HG02938 (cell line): ENCODE data around the gene JMJD1C.
A peak's percentile ranks its signal among the peaks of the same experiment; 100 is the strongest.
"Not testable (repeated sequence)": the region's sequence is repeated elsewhere in the genome, so short reads cannot be mapped to it uniquely, and the experiment has no call there.

ENCODE experiments used
- ATAC-seq: cut with Tn5 transposase; IDR thresholded peaks from one replicate; pipeline ENCODE4 v1.9.1; 2021; ENCODE audit warnings: mild to moderate bottlenecking, moderate library complexity; ENCODE audit not compliant: unreplicated experiment

The JMJD1C gene

GRCh38 chr10:63308628-63309027 is 157.1 kb downstream of the JMJD1C start:
- no peak for ATAC-seq

- no peak for ATAC-seq
These were observed 161.6 kb downstream of the JMJD1C start for GRCh38 chr10:63304146-63304545.

GRCh38 chr10:63300801-63301200 is 165.0 kb downstream of the JMJD1C start:
- no peak for ATAC-seq

- no peak for ATAC-seq
These were observed 167.8 kb downstream of the JMJD1C start for GRCh38 chr10:63297941-63298340.

GRCh38 chr10:63294781-63295180 is 171.0 kb downstream of the JMJD1C start:
- ATAC-seq, result no peak

GRCh38 chr10:63292847-63293246 is 172.9 kb downstream of the JMJD1C start:
- ATAC-seq, result not testable (repeated sequence)

- no peak for ATAC-seq
These were observed 177.6 kb downstream of the JMJD1C start for GRCh38 chr10:63288170-63288569.

- peak; percentile 90 for ATAC-seq
These were observed 179.0 kb downstream of the JMJD1C start for GRCh38 chr10:63286754-63287264.

GRCh38 chr10:63286340-63286739 is 179.4 kb downstream of the JMJD1C start:
- ATAC-seq, result peak; percentile 43

GRCh38 chr10:63283901-63284300 is 181.9 kb downstream of the JMJD1C start:
- not testable (repeated sequence) for ATAC-seq

GRCh38 chr10:63283093-63283492 is 182.7 kb downstream of the JMJD1C start:
- no peak for ATAC-seq

GRCh38 chr10:63281967-63282366 is 183.8 kb downstream of the JMJD1C start:
- no peak for ATAC-seq

GRCh38 chr10:63280386-63280785 is 185.4 kb downstream of the JMJD1C start:
- ATAC-seq, result no peak

- no peak for ATAC-seq
These were observed 190.7 kb downstream of the JMJD1C start for GRCh38 chr10:63275094-63275493.

- no peak for ATAC-seq
These were observed 192.2 kb downstream of the JMJD1C start for GRCh38 chr10:63273577-63273976.

GRCh38 chr10:63268798-63269503 is 196.8 kb downstream of the JMJD1C start:
- peak; percentile 94 for ATAC-seq

- ATAC-seq, result no peak
These were observed 197.5 kb downstream of the JMJD1C start for GRCh38 chr10:63268149-63268797.

- no peak for ATAC-seq
These were observed 198.2 kb downstream of the JMJD1C start for GRCh38 chr10:63267414-63268148.

GRCh38 chr10:63266391-63267316 is 199.1 kb downstream of the JMJD1C start:
- ATAC-seq, result no peak

- ATAC-seq, result no peak
These were observed 200.0 kb downstream of the JMJD1C start for GRCh38 chr10:63265683-63266235.
